Measurements from ENCODE around the gene DLG2. TPM values are rescaled to one million over a fixed set of nuclear protein-coding genes. Genes with fewer than 3 reads are reported as not detected.

The DLG2 gene
- total RNA-seq, 1 donor from 2014 or later: 2.8 TPM

DNA sequence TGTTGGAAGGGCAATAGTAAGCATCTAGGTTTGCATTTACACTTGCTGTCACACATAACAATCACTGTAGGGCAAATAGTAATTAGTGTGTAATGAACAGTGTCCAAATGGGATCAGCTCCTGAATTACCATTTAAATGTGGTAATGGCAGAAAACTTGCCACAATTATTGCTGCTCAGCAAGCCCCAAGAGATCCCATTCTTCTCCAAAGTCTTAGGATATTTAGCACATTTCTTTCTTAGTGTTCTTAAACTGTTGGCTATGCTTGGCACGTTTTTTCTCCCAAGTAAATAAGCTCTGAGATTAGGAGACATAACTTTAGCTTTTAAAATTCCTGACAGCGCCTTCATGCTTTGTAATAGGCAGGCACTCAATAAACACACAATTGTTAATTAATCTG is 1037.0 kb downstream of the DLG2 start:
- DNase-seq (ENCODE audit: low spot score): no peak

DNA sequence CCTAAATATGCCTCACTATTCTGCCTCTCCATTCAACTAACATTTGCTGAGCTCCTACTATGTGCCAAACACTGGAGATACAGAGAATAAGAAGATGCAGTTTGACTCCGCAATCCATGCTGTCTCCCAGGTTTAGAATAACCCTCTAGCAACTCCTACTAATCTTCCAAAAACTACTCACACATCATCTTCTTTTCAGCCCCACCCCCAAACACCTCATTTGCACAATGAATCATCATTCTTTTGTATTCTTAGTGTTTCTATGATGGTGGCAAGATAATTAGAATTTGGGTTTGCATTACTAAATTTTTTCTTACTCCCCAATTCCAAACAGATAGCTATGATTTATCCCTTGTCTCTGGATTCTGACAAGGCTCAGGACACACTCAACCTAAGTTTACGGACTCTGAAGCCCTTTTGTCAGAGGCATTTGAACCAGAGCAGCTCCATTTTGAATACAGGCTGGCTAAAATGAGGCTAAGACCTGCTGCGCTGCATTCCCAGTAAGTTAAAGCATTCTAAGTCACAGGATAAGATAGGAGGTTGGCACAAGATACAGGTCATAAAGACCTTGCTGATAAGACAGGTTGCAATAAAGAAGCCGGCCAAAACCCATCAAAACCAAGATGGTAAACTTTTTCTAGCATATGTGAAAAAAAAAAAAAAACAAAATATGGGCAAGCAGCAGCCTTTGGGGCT is 1038.9 kb downstream of the DLG2 start:
- no peak for DNase-seq (ENCODE audit: low spot score)

DNA sequence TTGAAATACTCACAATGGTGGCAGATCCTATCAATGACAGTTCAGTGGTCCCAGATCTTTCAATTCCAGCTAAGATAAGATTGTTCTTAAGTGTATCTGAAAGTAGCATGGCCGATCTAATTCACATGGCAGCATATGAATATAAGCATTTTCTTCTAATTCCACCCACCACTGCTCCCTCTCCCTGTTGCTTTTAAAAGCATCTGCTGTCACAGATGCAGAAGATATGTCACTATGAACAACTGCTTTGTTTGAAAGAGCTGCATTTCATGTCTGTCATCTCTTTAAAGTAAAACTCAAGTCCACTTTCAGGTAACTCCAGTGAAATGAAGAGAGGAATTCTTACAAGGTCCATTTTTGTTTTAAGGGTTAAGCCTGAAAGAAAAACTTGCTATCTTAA is 1044.0 kb downstream of the DLG2 start:
- no peak for DNase-seq (ENCODE audit: low spot score)

DNA sequence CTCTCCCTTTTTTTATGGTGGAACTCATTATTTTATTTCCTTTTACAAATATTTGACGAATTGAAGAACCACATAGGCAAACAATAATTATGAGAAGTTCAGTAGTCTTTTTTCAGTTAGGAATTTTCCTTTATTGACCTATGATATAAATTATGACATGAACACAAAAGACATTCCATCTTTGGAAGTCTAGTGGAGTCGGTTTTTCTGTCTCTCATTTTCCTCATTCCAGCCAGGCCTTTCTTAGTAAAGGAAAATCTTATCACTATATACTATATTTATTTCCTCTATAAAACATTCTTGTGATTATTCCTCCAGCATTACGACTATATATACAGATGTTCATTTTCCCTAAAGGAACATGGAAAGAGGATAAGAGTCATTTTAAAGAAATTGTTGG is 1046.1 kb downstream of the DLG2 start:
- no peak for DNase-seq (ENCODE audit: low spot score)

DNA sequence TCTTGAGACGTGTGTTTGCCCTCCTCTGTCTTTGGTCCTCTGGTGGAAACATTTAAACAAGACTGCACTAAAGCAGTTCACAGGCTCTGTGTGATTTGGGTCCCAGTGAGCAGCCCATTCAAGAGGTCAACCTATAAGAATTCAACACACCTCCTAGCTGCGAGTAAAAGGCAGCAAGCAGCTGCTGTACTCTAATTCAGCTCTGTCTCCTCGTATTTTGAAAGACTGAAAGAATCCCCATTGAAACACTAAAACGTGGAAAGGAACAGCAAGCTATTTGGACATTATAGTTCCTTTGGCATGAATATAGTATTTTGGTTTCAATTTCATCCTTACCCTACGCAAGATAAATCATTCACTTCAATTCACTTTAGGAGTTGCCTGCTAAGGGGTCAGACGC is 1046.7 kb downstream of the DLG2 start:
- DNase-seq (ENCODE audit: low spot score): no peak

DNA sequence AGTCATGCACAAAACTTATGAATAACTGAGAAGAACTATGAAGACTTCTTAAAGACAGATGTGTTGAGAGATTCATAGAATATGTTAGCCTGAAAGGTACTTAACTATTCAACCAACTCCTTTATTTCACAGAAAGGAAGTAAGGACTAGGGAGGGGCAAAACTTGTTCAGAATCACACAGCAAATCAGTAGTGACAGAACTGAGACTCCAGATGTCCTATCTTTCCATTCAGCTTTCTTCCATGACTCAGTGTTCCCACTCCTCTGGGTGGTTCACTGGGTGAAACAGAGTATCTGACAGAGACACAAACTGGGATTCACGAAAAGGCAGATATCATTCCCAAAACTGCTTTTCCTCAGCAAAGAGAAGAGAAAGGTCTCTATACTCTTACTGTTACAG is 1053.3 kb downstream of the DLG2 start:
- DNase-seq (ENCODE audit: low spot score): no peak

DNA sequence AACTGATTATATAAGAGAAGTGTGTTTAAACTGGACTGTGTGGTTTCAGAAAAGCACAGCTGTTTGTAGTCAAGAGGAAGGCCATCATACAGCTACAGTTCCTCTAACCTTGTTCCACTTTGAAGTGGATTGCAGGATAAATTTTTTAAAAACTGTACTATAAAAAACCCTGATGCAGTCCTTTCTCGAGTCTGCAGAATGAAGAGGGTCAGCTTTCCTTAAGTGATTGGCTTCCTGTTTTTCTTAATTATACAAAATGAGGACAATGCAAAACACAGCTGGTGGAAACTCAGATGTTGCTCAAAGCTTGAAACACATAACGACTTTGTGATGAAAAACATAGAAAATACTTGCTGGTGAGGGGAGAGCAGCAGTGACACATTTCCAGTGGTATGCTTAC is 1060.5 kb downstream of the DLG2 start:
- DNase-seq (ENCODE audit: low spot score): no peak

DNA sequence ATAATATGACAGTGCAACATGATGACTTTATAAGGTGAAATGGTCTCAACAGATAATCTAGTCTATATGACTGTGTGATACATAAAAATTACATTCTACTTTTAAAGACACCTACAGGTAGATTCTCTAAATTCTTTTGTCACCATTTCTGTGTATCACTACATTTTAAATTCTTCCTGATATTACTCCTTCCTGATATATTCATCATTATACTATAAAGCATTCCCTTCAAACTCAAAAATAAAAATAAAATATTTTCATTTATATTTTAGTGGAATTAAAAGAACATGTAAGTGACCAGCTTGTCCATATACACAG is 1062.3 kb downstream of the DLG2 start:
- no peak for DNase-seq (ENCODE audit: low spot score)

DNA sequence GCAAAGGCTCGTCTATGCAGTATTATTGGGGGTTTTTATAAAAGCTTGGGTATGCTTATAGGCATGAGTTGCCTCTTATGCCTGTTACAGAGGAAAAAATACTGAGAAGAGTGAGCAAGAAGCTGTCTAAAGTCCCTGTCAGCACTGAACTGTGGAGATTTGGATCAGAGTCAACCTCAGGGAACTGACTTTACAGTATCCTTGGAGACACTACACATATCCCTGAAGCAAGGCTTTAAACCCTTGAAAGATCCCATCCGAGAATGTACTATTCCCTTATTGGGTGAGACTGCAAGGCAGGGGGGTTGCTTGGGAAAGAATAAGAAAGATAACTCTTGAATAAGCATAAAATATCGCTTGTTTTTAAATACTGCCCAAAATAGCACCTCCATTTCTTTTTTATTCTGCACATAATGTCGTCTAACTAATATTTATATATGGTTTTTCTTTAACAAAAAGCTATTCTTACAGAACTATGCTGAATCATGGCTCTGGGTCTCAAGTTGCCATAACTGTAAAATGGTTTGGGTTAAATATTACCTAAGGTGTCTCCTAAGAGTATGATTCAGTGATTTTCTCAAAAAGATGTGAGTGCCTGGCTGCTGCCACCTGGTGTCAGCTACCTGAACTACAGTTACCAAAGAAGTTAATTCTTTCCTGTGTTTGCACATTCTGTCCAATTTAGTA is 1062.8 kb downstream of the DLG2 start:
- no peak for DNase-seq (ENCODE audit: low spot score)

DNA sequence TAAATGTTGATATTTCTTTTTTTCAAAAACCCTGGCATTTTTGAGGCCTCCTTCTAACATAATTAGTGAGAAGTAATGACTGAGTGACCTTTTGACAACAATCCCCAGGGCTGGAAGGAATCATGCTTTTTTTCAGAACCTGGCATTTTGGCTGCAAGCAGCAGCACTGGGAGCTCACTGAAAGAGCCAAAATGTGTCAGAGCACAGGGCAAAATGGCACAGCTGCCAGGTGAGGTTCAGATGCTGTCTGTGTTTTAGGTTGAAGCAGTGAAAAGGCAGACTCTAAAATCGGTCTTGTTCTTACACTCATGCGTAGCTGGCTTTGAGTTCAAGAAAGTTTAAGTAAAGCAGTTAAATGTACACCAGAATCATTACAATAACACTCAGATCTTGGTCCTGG is 1063.8 kb downstream of the DLG2 start:
- DNase-seq (ENCODE audit: low spot score): no peak

DNA sequence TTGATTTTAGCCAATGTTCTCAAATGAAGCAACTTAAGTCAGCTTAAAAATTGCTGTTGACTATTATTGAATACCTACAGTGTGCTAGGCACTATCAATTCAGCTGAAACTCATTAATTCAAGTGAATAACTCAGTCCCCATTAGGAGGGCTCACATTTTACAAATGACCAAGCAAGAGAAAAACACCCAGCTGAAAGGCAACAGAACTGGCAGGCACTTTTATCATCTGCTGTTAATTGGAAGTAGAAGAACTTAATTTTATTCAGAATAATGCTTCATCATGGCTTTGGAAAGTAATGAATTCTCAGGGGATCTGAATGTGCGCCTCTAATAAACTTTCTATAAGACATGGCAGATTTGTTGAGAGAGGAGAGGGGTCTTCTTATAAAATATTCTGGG is 1066.9 kb downstream of the DLG2 start:
- no peak for DNase-seq (ENCODE audit: low spot score)

DNA sequence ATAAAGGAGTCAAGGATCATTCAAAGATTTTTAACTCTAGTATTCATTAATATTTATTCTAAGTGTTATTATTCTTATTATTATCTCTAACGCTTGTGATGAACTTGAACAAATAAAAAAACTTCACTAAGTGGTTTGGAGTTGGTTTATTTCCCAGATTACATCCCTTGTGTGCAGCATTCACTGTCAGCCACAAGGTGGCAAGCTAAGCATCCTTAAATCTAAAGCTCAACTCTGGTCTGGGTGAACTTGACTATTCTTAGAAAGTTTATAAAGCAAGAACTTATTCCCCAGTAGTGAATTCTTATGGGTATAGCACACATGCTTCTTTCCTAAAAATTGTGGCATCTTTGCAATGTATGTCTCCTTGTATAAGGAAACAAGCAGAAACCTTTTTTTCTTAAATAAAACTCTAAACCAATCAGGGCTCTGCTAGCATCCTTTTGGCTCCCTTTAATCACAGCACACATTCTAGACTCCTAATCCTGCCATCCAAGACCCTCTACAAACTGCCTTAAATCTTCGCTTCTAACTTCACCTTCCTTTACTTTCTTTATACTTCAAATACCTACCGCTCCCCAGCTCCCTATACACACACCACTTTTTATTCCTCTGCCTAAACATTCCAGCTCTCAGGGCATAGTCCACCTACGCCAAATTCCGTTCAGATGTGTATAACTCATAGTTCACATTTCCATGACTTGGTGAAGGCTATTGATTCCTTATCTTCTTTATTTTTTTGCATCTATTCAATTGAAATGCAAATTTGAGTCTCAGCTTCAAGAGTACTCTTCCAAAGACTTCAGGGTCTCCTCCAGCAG is 1068.8 kb downstream of the DLG2 start:
- no peak for DNase-seq (ENCODE audit: low spot score)

DNA sequence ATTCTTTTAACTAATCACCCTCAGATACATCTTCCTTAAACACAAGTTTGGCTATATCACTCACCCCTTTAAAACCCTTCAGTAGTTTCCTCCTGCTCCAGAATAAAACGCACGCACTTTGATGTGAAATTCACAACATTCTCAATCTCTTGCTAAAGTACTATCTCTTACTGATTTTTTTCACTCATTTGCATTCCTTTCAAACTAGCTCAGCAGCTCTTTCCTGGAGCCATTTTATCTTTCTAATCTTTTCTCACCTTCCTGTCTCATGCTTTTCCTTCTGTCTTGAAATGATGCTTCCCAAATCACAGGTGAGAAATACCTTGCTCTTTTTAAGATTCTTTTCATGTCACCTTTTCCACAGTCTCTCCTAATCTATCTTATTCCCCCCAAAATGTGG is 1074.4 kb downstream of the DLG2 start:
- DNase-seq (ENCODE audit: low spot score): no peak

DNA sequence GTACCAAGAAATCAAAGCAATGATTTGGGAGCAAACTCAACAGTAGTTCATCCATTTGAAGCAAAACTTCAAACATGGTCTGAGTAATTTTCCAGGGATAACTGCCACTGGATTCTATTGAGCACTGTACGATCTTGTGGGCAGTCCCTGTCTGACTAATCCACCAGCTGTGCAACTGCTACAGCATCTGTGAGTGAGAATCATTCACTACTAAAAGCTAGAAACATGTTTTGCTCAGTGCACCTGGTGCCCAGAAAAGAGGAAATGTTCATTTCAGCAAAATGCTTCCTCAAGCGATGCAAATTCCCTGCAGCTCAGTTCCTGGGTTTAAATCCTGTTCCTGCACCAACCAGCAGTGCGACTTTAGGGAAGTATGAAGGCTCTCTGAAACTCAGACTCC is 1077.9 kb downstream of the DLG2 start:
- no peak for DNase-seq (ENCODE audit: low spot score)

DNA sequence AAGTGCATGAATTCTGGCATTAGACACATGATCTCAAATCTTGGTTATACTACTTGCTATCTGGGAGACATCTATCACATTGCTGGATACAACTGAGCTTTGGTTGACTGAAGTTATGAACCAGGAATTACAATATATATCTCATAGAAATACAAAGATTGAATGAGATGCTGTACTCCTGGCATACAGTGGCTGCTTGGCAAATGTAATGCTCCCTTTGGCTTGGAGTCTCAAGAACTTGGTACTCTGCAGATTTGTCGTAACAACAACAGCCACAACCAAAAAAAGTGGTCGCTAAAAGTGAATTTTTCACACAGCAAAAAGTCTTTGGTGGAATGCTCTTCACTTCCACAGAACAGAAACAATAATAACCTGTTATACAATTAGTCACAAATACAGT is 1082.6 kb downstream of the DLG2 start:
- no peak for DNase-seq (ENCODE audit: low spot score)

DNA sequence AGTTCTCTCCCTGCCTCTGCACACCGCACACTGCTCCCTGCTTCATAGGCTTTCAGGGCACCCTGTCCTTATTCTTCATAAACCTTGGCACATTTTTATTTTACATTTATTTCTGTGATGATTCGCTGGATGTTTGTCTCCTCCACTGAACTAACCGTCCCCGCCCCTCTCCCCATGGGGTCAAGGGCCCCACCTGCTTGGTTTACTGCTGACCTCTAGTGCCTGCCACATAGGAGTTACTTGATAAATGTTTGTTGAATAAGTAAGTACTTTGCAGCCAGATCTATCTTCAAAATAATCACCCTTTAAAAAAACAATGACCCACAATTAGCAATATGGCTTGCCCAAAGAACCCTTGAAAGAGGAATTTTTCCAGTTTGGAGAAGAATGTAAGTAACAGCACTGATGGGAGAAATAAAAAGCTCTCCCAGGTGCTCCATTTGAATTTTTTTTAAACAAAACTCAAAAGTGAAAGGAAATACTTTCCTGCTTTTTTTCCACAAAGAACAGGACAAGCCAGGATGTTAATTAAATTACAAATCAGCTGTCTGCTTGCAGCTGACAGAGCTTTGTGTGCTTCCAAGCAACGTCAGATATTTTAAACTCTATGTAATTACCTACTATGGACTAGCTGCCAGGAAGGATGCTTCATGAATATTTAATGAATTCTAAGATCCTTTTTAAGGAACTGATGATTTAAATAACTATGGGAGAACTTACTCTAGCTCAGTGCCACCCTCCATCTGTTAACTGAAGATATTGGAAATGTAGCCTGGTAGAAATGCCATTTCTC is 1083.6 kb downstream of the DLG2 start:
- DNase-seq (ENCODE audit: low spot score): no peak

DNA sequence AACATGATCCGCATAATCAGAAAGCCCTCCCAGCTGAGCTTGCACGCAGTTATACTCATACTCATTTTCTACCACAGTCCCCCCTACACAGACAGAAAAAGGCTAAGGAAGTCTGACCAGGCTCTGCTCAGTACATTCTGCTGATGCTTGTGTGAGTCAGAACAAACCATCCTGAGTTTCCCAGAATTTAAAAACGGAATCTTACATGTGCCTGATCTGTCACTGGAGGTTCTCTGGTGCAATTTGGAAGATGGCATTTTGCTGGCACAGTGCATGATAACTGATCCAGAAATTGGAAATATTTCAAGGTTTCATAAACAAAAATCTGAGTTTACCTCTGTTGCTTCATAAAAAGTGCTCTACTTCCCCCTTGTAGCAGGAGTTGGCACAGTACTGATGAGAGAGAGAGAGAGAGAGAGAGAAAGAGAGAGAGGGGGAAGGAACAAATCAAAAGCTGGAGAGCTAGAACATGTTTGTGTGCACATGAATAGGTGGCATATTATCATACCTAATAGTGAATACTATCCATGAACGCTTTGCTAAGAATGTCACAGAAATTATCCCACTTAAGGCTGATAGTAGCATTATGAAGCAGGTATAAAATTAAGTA is 1085.3 kb downstream of the DLG2 start:
- DNase-seq (ENCODE audit: low spot score): no peak

DNA sequence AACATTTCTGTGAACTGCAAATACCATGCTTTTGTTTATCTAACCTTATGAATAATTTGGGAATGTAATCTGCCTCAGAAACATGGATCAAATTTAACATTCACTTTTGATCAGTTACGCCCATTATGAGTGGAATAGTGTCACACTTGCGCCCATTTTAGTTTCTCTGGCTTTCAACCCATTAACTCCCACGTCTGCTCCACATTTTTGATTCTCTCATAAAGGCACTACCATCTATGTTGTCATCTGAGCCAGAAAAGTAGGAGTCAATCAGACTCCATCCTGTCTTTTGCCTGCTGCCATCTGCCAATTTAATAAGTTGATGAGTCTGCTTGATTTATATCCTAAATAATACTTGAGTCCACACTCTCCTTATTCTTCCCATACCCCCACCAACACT is 1090.7 kb downstream of the DLG2 start:
- no peak for DNase-seq (ENCODE audit: low spot score)

DNA sequence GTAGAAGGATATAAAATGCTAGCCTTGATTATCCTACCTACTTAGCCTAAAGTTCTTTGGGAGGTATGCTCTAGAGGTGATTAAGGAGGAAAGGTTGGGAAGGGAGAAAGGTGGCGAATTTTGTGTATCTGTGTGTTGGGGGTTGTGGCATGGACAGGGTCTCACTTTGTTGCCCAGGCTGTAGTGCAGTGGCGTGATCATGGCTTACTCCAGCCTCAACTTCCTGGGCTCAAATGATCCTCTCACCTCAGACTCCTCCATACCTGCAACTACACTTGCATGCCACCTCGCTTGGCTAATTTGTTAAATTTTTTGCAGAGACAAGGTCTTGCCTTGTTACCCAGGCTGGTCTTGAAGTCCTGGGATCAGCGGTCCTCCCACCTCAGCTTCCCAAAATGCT is 1094.8 kb downstream of the DLG2 start:
- no peak for DNase-seq (ENCODE audit: low spot score)

DNA sequence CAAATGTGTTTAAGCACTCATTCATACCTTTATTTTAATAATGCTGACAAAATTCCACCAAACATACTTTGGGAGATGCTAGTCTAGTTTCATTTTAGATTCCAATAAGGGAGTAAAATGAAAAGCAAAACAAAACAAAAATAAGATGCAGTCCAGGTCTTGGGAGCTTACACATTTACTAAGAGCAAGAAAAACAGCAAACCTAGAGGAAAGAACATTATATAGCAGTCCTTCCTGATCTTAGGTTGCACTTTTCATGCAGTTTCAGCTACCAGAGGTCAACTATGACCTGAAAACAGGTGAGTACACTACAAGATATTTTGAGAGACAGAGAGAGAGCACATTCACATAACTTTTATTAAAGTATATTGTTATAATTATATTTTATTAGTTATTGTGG is 1100.9 kb downstream of the DLG2 start:
- no peak for DNase-seq (ENCODE audit: low spot score)

DNA sequence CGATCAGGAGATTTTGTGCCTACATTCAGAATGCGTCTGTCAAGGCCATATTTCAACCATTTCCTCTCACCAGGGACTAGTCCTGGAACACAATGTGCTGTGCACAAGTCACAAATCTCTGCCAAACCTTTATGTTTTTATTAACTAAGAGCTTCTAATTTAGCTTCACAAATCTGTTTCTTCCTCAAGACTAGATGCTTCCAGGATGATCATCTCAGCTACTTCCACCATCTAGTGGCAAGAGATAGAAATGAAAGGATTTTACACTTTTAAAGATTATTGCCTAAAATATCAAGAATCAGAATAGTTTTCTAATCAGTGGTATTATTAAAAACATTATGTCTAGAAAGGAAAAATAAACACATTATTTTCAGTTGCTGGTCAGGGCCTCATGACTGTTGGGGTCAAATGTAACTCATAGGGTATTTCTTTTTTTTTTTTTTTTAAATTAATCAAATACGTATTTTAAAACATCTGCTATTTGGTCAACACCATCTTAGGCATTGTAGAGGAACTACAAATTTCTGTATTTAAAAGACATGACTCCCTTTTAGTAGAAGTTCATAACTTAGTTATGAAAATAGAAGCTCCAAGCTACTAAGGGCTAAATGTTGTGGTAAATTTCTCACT is 1102.6 kb downstream of the DLG2 start:
- no peak for DNase-seq (ENCODE audit: low spot score)

All from mesenteric fat pad (tissue), 1 donor.